NCI-H1694 (cell line): ENCODE data around the gene EFCAB7.

Experiments used
- DNase-seq: peaks from one replicate; lab custom pipeline; 2025; lab: John Stamatoyannopoulos, UW

EFCAB7 gene, protein sequence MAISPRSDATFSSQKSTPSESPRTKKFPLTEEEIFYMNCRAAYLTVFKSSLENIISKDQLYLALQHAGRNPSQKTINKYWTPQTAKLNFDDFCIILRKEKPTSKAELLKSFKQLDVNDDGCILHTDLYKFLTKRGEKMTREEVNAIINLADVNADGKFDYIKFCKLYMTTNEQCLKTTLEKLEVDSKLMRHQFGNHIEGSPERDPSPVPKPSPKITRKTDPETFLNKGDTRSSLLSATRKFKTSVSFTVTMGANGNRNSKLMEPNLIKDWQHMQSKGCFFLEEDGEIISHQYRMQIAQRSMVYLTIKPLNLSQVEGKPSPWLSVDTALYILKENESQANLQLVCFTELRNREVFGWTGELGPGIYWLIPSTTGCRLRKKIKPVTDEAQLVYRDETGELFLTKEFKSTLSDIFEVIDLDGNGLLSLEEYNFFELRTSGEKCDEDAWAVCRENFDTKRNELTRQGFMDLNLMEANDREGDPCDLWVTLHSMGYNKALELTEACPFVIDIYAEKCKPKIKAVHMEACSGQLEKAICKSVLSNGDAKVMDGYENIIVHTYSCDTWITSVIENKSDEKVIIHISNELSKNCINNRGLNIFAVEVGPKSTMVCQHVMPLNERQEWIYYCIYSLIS

DNA sequence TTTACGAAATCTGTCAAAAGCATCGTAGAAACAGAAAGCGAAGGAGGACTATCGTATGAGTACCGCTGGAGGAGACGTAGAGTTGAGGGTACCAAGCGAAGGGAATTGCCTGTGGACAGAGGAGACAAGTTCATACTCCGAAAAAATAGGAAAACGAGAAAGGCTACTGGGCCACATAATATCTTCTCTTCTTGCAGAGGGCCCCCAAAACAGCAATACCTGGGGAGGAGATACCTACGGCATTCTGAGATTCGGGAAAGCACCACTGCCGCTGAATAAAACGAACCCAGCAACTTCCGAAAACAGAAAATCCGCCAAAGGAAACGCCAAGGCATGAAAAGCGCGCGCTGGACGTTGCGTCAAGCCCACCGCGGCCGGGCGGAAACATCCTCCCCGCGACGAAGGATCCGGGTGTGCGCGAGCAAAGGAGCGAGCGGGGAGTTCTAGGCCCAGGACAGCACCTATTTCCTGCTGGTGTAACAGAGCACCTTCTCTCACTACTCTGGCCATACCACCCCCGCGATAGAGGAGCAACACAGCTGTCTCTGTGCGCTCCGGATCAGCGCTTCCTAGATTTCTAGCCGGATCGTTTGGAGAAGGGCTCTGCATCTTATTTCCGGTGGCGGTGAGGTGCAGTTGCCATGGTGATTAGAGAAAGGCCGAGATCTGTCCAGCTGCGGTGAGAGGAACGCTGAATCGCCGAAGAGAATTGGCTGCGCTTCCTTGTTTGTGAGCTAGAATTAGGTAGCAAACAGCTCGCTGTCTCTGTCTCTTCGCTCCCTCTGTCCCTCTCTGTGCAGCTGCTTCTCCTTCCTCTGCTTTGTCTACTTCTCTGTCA lies at the start of gene EFCAB7, which contains the start of gene ITGB3BP:
Gene EFCAB7 (plus strand): TSS at position 635 of the 838 bp plus-strand sequence. CDS start 2,048 bp downstream, outside the sequence.
Gene ITGB3BP (minus strand): TSS at position 335 of the 838 bp plus-strand sequence. CDS start 92 bp downstream, at position 243.
- peak; percentile 95 for DNase-seq

DNA sequence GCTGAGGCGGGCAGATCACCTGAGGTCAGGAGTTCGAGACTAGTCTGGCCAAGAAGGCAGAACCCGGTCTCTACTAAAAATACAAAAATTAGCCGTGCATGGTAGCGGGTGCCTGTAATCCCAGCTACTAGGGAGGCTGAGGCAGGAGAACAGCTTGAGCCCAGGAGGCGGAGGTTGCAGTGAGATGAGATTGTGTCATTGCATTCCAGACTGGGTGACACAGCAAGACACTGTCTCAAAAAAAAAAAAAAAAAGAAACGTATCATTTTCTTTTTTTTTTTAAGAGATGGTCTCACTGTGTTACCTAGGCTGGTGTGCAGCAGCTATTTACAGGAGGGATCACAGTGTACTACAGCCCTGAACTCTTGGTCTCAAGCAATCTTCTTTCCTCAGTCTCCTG lies 47.6 kb upstream of the EFCAB7 start:
- DNase-seq: no peak

DNA sequence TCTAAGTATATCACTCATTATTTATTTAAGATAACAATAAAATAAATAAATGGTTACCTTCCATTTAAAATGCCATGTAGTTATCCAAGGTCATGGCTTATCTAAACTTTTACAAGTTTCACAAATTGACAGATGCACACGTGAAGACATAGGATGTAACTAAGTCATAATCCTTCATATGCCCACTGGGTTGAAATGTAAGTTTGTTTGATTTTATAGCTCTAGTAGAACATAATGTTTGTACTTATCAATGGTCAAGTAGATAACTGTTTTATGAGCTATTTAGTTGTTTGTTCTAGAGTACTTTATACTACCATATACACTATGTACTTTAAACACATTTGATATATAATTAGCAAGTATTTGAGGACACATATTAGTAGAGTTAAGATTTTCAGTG lies 43.3 kb upstream of the EFCAB7 start:
- no peak for DNase-seq

DNA sequence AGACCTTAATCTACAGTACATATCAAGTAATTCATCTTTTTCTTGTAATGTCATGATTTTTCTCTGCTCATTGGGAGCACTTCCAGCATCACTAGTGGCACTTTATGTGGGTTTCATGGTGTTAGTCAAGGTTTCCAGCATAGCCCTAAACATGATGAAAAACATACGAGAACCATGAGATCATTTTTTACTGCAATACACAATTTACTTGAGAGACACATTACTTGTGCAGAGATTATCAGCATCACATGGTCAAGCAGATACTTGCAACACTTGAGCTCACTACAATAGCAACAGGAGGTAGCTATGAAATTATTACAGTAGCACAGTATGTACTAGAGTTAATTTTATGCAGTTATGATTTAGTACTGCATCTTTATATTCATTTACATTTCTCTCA lies 36.7 kb upstream of the EFCAB7 start:
- DNase-seq: no peak

DNA sequence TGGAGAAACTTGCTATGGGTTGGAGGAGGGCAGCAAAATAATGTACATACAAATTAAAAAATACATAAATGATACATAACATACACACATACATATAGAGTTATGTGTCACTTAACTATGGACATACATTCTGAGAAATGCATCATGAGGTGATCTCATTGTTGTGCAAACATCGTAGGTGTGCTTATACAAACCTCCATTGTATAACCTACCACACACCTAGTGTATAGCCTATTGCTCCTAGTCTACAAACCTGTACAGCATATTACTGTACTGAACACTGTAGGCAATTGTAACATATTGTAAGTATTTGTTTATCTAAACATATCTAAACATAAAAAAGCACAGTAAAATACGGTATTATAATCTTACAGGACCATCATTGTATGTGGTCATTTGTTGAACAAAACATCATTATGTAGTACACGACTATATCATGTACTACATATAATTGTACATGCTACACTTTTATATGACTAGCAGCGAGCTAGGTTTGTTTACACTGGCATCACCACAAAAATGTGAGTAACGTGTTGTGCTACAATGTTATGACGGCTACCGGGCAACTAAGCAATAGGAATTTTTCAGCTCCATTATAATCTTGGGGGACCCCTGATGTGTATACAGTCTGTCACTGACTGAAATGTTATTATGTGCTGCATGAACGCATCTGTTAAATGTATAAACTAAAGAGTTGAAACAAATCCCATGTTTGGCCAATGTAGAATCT lies 35.8 kb upstream of the EFCAB7 start:
- no peak for DNase-seq

DNA sequence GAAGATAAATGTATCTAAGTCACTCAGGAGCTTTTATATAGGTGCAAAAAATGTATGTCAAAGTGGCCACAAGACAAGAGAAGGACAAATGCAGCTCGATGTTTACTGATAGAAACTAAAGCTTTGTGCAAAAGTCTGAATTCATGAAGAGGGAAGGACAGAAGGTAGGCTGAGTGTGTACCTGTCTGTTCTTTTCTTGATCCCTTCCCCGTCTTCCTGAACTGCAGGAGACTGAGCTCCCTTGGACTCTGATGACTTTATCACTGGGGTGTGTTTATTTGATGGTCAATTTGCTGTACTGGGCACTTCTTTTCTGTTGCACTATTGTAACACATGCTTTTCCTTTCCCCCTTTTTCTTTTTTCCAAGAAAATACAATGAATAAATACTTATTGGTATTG lies 25.7 kb upstream of the EFCAB7 start:
- DNase-seq: no peak

DNA sequence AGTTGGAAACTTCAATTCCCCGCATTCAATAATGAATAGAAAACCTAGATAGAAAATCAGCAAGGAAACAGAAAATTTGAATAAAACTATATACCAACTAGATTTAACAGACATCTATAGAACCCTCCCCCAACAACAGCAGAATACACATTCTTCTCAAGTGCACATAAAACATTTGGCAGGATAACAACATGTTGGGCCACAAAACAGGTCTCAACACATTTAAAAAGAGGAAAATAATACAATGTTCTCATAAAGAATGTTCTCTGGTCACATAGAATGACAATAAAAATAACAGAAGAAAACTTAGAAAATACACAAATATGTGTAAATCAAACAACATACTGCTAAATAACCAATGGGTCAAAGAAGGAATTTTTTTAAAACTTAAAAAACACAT lies 25.2 kb upstream of the EFCAB7 start:
- no peak for DNase-seq

DNA sequence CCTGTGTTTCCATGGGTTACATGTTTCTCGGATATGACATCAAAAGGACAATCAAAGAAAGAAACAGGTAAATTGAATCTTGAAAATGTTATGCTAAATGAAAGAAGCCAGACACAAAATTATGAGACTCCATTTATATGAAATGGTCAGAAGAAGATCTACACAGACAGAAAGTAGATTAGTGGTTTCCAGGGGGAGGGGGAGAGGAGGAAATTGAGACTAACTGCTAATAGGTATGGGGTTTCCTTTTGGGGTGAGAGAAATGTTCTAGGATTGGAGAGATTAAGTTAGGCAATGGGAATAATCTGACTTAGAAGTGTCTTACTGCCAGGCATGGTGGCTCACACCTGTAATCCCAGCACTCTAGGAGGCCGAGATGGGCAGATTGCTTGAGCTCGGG lies 22.1 kb upstream of the EFCAB7 start:
- DNase-seq: no peak

DNA sequence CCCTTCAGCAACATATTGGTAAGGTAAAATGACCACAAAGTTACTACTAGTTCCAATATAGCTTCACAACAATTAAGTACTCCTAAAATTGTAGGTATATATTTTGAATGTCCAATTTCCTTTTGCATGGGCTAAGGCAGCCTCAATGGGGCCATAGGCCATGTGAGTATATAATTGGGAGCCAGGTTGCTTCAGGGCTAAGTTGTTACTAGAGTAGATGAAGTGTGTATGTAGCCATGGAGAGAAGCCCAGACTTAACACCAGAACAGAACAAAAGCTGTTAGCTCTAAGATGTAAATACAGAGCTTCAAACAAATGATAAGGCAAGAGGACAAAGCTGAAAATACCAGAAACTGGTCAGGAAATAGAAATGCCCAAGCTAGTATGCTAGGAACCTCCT lies 16.5 kb upstream of the EFCAB7 start:
- no peak for DNase-seq

DNA sequence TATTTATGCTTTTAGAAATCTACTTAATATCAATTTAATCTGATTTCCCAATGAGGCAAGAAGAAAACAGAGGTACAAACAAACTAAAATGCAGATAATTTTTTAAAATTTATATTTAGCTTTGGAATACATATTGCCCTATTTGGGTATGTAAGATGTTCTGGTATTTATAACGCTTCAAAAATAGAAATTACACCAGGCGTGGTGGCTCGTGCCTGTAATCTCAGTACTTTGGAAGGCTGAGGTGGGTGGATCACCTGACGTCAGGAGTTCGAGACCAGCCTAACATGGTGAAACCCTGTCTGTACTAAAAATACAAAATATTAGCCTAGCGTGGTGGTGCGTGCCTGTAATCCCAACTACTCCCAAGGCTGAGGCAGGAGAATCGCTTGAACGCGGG lies 13.6 kb upstream of the EFCAB7 start:
- no peak for DNase-seq

DNA sequence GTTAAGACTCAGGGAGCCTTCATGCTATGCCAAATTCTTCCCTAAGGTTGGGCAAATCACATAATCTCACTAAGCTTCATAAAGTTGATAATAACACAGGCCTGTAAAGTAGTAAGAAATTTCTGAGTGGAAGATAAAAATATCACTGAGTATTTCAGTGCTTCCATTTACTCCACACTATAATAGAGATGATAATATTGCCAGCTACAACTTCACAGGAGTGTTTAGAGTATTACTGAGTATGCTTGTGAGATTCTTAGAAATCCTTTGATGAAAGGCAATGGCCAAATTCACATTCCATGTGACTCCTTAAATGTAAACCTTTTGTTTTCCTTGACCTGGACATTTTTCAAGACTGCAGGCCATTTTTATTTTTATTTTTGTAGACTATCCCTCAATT lies 10.7 kb upstream of the EFCAB7 start:
- no peak for DNase-seq

DNA sequence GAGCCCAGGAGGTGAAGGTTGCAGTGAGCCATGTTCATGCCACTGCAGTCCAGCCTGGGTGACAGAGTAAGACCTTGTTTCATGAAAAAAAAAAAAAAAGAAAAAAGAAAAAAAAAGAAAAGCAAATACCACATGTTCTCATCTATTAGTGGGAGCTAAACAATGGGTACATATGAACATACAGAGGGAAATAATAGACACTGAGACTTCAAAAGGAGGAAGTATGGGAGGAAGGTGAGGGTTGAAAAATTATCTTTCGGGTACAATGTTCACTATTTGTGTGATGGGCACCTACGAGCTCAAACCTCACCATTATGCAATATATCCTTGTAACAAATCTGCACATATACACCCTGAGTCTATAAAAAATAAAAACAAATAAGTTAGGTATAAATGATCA lies 6.7 kb upstream of the EFCAB7 start:
- DNase-seq: no peak

DNA sequence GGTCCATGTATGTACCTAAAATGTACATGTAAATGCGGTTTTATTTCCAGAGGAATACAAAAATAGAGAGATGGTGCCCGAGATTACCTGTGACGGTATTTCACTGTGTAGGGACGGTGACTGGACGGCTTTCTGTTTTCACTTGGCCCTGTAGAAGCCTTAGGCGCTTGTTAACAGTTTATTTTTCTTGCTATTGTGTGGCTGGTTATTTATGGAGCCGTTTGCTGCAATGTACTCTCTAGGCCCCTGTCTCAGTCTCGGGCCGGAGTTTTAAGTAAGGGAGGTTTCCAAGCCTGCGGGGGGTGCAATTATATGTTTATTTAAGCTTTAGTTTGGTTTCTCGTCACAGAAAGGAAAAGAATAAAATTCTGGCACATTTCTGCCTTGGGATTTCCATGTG lies 413 bp downstream of the EFCAB7 start:
- DNase-seq: no peak

DNA sequence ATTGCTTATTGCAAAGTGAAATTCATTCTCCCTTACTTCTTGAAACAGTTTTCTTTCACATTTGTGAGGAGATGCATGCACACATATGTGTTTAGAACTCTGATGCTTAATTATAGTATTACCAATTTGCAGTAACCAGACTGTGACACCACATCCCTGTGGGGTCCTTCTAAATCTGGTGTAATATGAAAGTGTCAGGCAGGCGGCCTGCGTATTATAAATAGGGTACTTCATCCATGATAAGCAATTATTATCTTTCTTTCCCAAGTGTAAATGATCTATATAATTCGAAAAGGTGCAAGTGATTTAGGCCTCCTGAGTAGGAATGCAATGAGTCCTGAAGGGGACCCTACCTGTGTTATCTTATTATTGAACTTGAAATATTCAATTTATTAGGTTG lies 876 bp downstream of the EFCAB7 start:
- DNase-seq: no peak

DNA sequence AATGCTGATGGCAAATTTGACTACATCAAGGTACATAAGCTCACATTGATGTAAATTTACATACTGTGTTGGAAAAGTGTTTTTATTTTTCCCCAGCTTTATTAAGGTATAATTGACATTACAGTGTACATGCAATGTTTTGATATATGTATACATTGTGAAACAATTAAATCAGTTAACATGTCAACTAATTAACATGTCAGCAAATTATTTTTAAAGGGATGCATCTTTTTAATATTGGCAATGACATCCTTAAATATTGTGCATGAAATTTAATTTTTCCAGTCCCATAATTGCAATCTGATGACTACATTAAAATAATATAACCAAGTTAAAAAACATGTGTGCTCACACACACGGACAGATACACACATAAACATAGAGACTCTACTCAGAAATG lies 9.4 kb downstream of the EFCAB7 start:
- no peak for DNase-seq

DNA sequence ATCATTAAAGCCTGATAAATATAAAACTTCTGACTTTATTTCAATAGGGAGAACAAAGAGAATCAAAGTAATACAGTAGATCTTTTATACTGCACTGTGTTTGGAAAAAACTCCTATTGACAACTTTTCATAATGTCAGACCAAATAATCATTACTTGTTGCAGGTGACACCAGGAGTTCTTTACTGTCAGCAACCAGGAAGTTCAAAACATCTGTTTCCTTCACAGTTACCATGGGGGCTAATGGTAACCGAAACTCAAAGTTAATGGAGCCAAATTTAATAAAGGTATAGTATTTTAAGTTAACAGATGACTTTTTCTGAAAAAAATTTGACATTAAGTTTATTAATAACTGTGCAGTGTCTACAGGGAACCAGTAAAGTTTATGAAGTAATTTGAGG lies 10.6 kb downstream of the EFCAB7 start:
- DNase-seq: no peak

DNA sequence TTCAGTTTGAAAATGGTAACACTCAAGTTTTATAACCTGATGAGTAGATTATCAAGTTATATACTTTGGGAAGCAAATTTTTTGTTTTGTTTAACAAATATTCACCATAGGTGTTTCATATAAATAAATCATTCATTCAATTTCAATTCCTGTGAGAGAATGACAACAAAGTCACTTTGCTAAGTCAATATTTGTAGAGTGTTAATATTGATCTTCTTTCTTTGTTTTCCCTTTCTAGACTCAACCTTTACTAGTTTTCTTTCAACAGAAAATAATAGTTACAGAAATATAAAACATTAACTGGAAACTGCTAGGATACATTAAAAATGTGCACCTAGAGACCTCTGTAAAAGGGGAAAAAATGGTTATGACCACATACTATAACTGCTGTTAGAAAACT lies 11.1 kb downstream of the EFCAB7 start:
- no peak for DNase-seq

DNA sequence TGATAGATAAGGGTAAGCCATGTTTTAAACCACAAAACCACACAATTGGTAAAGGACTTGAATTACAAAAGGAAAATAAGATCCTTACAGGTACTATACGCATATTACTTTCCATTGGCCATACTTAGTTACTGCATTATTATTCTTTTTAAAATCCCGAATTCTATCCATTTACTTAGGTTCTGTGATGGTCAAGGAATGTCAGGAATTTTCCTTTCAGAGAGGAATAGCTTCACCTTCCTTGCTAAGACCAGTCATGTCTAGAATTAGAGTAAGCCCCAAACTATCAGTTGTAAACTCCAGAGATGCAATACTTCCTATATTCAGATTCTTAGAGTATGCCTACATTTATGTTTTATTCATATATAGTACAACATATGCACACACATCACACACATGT lies 13.7 kb downstream of the EFCAB7 start:
- DNase-seq: no peak

DNA sequence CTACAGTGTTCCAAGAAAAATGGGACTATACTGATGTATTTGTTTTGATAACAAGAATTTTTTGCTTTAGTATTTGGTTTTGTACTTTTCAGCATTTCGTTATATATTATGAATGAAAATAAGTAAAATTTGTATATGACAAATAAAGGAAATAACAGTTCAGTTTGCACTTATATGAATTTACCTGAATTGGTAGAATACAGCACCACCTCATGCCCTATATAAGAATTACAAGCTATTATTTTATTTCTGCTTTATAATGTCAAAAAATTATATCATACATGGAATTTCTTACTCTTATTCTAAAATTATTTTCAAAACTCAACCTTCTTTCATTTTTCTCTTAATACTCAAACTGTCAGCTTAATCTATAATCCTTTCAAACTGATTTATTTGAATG lies 14.6 kb downstream of the EFCAB7 start:
- peak; percentile 46 for DNase-seq

DNA sequence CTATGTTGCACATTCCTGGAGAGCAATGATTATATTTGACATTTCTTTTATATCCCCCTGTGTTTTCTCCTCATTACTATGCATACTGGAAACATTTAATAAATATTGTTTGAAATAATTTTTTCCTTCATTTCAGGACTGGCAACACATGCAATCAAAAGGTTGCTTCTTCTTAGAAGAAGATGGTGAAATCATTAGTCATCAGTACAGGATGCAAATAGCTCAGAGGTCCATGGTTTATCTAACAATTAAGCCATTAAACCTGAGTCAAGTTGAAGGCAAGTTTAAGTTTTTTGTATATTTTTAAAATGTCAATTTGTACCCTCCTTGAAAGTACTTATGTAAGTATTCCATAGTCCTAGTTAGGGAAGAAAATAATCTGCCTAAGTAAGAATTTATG lies 22.5 kb downstream of the EFCAB7 start:
- no peak for DNase-seq

DNA sequence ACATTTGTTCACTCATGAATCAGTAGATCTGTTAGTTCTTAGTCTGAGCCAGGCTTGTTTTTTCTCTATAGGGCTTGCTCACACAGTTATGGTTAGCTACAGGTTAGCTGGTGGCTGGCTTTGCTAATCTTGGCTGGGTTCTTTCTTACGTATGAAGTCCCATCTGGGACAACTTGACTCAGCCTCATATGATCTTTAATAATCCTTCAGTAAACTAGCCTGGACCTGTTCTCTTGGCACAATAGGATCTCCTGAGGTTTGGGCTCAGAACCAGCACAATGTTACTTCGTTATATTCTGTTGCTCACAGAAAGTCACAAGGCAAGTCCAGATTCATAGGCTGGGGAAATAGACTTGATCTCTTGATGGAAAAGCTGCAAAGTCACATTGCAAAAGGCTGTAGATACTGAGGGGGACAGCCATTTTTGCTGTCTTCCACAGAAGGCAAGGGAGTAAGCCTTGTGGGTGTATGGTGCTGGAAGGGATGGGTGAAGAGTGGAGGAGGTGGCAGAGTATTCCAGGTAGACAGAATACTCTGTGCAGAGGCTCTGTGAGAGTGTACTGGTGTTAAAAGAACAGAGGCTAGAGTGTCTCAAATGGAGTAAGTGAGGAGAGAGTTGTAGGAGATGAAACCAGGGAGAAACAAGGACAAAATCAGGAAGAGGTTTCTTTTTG lies 24.4 kb downstream of the EFCAB7 start:
- DNase-seq: no peak

DNA sequence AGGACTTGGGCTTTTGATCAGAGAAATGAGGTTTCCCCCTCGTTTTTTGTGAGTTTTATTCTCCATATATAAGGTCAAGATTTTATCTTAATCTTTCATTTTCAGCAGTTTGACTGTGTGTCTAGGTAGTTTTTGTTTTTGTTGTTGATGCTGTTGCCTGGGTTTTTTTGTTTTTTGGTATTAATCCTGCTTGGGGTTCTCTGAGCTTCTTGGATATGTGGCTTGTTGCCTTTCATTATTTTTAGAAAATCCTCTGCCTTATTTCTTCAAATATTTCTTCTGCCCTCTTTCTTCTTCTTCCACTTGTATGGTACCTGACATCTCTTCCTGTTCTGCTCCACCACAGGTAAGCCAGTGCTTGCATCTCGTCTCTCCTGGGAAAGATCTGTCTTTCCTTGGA lies 25.0 kb downstream of the EFCAB7 start:
- no peak for DNase-seq
